HG02571 (cell line): ENCODE results near the gene FRAS1.
"Not testable (repeated sequence)": the region's sequence is repeated elsewhere in the genome, so short reads cannot be mapped to it uniquely, and the experiment has no call there.

Experiments
- ATAC-seq: cut with Tn5 transposase; IDR thresholded peaks from one replicate; pipeline ENCODE4 v1.9.1; 2021; ENCODE audit warnings: mild to moderate bottlenecking, moderate library complexity; ENCODE audit not compliant: unreplicated experiment

Gene FRAS1

DNA sequence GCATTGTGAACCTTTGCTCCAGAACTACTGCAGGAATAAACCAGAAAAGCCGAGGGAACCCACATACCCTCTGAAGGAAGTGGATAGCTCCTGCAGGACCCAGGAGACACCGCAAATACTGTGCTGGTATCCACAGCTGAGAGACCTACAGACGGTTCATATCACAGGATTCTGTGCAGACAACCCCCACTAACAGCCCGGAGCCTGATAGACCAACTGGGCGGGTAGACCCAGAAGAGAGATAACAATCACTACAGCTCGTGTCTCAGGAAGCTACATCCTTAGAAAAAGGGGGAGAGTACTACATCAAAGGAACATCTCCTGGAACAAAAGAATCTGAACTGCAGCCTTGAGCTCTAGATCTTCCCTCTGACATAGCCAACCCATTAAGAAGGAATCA is 150.8 kb downstream of the FRAS1 start:
- ATAC-seq: no peak

- ATAC-seq: not testable (repeated sequence)
Observed at GRCh38 chr4:78208896-78209295, 151.8 kb downstream of the FRAS1 start.

GRCh38 chr4:78210694-78211410 is 153.7 kb downstream of the FRAS1 start:
- ATAC-seq: no peak

DNA sequence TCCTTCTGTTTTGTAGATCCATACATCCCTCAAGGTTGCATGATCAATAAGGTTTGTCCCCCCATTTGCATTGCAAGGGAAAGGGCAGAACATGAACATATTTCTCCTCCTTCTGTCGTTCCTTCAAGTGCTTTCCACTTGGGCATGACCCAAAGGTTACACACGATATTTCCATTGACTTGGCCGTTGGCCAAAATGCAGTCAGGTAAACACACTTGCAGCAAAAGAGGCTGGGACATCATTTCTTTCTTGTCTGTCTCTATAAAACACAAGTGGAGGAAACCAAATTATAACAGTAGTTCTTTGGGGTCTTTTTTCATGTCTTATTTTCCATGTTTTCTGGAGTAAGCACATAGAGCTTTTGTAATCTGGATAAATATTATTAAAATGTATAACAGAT is 156.1 kb downstream of the FRAS1 start:
- ATAC-seq: no peak

- ATAC-seq: no peak
Observed at GRCh38 chr4:78214078-78214477, 157.0 kb downstream of the FRAS1 start.

- ATAC-seq: no peak
Observed at GRCh38 chr4:78217557-78217956, 160.4 kb downstream of the FRAS1 start.

GRCh38 chr4:78218260-78218659 is 161.1 kb downstream of the FRAS1 start:
- ATAC-seq: no peak

DNA sequence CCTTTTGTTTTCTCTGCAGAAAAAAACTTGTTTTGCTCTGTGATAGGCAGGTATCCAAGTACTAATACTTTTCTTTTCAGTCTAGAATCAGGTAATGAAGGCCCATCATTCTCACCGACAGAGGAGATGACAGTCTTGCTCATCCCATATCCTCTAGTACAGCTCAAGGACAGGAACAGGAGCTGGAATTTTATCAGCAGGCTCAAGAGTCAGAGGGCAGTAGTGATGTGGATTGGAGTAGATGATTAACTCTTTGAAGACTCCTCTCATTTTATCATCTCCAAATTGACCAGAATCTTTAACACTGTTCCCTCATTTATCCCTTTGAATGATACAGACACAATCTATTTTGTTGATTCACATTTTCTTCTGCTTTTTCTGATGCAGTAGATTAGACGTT is 162.7 kb downstream of the FRAS1 start:
- ATAC-seq: no peak

DNA sequence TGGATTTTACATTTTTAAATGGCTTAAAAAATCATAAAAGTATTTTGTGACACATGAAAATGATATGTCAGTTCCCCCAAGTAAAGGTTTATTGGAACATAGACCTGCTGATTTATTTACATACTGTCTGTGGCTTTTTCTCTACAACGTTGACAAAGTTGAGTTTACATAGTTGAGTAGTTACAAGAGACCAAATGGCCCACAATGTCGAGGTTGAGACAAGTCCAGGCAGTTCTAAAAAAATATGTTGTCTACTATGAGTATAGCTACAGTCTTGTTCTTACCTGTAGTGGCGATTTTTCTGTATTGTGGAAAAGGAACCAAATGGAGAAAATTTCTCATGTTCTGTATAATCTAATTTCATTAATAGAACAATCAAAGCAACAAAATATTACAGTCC is 163.2 kb downstream of the FRAS1 start:
- no peak for ATAC-seq

- no peak for ATAC-seq
Observed at GRCh38 chr4:78222575-78223186, 165.6 kb downstream of the FRAS1 start.

- no peak for ATAC-seq
Observed at GRCh38 chr4:78225236-78225635, 168.1 kb downstream of the FRAS1 start.

GRCh38 chr4:78226279-78226678 is 169.2 kb downstream of the FRAS1 start:
- no peak for ATAC-seq

DNA sequence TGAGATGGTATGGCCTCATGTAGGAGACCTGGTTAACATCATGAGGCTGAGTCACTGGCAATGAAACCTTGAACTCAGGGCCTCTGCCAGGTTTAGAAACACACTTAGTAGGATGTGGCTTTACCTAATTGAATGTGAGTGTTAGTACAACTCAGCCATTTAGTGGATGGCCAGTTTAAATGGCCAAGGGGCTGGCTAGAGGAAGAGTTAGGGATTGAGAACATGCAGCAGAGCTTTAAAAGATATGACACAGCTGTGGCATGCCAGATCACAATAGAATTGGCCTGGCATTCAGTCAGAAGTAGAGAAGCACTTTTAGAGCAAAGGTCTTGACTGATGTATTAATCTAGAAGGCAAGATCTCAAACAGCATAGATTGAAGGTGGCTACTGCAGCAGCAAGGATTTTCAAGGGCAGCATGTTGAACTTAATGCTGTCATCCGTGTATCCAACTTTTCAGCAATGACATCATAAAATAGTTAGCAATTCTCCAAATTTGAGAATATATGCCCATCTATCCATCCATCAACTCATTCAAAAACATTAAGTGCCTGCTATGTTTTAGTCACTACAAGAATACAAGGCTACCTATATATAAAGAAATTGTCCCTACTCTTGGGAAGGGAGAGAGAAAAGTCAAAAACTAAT is 170.4 kb downstream of the FRAS1 start:
- no peak for ATAC-seq

DNA sequence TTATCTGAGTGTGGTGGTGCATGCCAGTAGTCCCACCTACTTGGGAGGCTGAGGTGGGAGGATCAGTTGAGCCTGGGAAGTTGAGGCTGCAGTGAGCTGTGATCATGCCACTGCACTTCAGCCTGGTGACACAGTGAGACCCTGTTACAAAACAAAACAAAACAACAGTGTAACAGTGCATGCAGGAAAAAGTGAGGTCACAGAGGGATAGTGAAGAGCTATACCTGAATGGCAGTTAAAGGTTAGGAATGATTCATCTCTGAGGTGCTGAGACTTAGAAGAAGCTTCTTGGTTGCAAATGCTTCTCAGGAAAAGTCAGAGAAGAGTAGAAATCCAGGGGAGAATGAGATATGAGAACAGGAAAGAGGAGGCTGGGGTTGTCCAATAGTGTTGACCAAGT is 178.7 kb downstream of the FRAS1 start:
- ATAC-seq: no peak

- ATAC-seq: no peak
Observed at GRCh38 chr4:78237360-78237759, 180.2 kb downstream of the FRAS1 start.

- no peak for ATAC-seq
Observed at GRCh38 chr4:78242071-78242470, 184.9 kb downstream of the FRAS1 start.

GRCh38 chr4:78244705-78245485 is 187.8 kb downstream of the FRAS1 start:
- ATAC-seq: no peak

DNA sequence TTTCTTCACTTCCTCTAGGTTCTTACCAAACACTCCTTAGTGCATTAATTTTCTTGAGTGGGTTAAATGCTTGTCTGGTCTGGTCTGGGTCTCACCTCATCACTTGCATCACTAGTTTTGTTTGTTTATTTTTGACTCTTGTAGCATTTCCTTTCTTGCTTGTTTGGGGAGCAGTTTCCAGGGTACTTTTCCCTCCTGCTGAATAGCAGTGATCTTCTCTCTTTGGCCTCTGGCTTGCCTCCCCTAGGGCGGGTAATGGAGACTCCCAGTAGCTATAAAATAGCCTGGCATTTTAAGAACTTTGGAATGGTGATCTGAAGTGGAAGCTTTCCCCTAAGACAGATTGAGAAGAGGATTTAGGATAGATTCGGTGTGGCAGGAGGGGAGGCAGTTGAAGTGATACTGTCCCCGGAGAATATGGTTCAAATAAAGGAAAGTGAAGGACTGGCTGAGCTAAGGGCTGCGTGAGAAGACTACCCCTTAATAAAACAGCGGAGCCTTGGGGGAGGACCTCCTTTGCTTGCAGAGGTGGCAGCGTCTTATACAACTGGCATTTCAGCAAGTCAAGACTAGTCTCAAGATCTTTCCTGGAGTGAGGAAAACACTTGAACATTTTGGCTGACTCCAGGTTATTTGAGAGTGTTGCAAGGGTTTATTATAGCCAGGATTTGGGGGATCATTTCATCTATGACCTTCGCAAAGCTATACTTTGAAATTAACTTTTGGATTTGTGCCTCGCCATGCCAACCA is 190.6 kb downstream of the FRAS1 start:
- ATAC-seq: no peak

DNA sequence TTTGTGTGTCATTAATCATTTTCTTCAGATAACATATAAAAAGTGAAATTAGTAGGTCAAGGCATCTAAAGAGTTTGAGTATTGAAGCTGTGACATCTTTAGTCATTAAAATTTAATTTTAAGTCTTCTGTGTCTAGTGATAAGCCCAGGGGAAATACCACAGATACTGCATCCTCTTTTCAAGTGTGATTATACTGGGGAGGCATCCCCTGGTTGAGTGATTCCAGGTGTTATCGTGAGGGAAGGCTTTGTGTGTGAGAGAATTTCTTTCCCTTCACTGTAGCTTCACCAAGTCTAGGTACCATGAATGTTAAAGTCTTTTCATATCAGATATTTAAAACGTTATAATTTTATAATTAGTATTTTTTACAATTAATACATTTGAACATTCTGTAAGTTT is 193.4 kb downstream of the FRAS1 start:
- ATAC-seq: no peak

- not testable (repeated sequence) for ATAC-seq
Observed at GRCh38 chr4:78252773-78253172, 195.7 kb downstream of the FRAS1 start.

DNA sequence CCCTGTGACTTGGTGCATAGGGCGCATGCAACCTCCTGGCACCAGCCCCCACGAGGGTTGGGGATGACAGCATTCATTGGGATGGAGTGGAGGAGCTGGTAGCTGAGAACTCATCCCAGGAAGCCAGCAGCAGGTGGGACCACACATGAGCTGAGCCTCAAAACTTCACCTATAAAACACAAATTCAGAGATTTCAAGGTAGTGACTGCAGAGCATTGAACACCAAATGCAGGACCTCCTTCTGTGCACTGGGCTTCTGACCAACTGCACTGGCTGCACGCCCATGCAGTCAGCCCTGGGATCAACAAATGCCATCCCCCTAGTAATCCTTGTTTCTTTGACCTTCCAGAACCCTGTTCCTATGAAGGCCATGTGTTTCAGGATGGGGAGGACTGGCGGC is 197.8 kb downstream of the FRAS1 start:
- ATAC-seq: no peak
